ENCODE measurements around the gene MFAP3. TPM values are rescaled to one million over a fixed set of nuclear protein-coding genes. Genes with fewer than 3 reads are reported as not detected.

The MFAP3 gene
- total RNA-seq, 1 experiment from 2014 or later = 21.4 TPM

GRCh38 chr5:154103233-154103632 is 64.5 kb downstream of the MFAP3 start:
- ChIA-PET CTCF (no interaction called here), POLR2A (ENCODE audit: low non-redundant PET) (no interaction called here)
- intact Hi-C loops (cut with micrococcal nuclease; ENCODE audit: unreplicated experiment) = no loop called here
- Histone ChIP-seq H3K27ac (ENCODE audit: low read depth, low read length, poor library complexity, severe bottlenecking) (no peak overlapping the region), H3K36me3 (ENCODE audit: insufficient read depth, low read length, poor library complexity, severe bottlenecking) (no peaks in the 10 kb centered on the region), H3K9me3 (ENCODE audit: low read depth, low read length, poor library complexity, severe bottlenecking) (no peaks in the 10 kb centered on the region), H3K4me3 (ENCODE audit: low read depth, low read length, poor library complexity, severe bottlenecking) (no peak overlapping the region), H3K4me1 (ENCODE audit: insufficient read depth, low read length, poor library complexity, severe bottlenecking) (no peaks in the 10 kb centered on the region), H3K27me3 (replicated peaks; ENCODE audit: insufficient read depth, low read depth, low read length, poor library complexity) (no peaks in the 10 kb centered on the region)
- no peak for DNase-seq (ENCODE audit: low spot score)
- no TSS peak for BruUV-seq (replicated peaks)
- TF ChIP-seq EZH2 (IDR thresholded peaks at IDR 0.05; ENCODE audit: borderline replicate concordance, low read depth, low read length, poor library complexity, severe bottlenecking) = no peak
- TF ChIP-seq CTCF (conservative IDR thresholded peaks at IDR 0.05; ENCODE audit: low read depth, low read length) = no peak

Other genes with a start within 250 kb of the MFAP3 start
- gene FAM114A2, start 57 bp upstream of the MFAP3 start, total RNA-seq (2021) = 19.3 and 23.5 TPM in 2 replicates
- 17.9 and 18.0 TPM in 2 replicates for gene GALNT10, start 151.8 kb downstream of the MFAP3 start, total RNA-seq (2021)